Right atrium auricular region (tissue), 2 donors: Measurements from ENCODE around the gene RUFY3. TPM values are rescaled to one million over a fixed set of nuclear protein-coding genes. Genes with fewer than 3 reads are reported as not detected.

Source experiments
- DNase-seq: peaks from one replicate; pipeline ENCODE4 v3.0.0-alpha.2; 2019; ENCODE audit warnings: low spot score
- H3K27ac ChIP-seq, 2 donors: fragments of 200-600 bp; sonication (generic); 1 replicate in 1 of 2; 2 replicates in 1 of 2; pipeline ENCODE4 v1.5.1; 2016 to 2019
- H3K27me3 ChIP-seq, 2 donors: fragments of 200-600 bp; sonication (generic); one replicate each; pipeline versions ENCODE4 v1.5.1 to v1.6.0; 2017 to 2019
- H3K36me3 ChIP-seq: fragments of 200-600 bp; sonication (generic); one replicate; pipeline ENCODE4 v1.5.1; 2016
- H3K4me1 ChIP-seq, 2 donors: fragments of 200-600 bp; sonication (generic); one replicate each; pipeline versions ENCODE4 v1.5.1 to v1.6.0; 2017 to 2019
- H3K4me3 ChIP-seq, 2 donors: fragments of 200-600 bp; sonication (generic); 1 replicate in 1 of 2; 2 replicates in 1 of 2; pipeline ENCODE4 v1.5.1; 2017 to 2019; ENCODE audit warnings: mild to moderate bottlenecking in 1 of 2, moderate library complexity in 1 of 2
- H3K9me3 ChIP-seq, 2 donors: fragments of 200-600 bp; sonication (generic); one replicate each; pipeline ENCODE4 v1.5.1; 2019
- total RNA-seq, 2 donors: library from RNA; depleted of rRNA; stranded (reverse); fragments of >200 nt; gene quantifications; one replicate each; pipeline ENCODE4 v1.1.0, GENCODE V29; 2016
- TF ChIP-seq, protein P1 (sequence below), 2 donors: fragments of 200-600 bp; sonication (generic); IDR thresholded peaks; one replicate each; pipeline ENCODE4 v1.5.1; 2019; ENCODE audit warnings: antibody characterized with exemption in 2 of 2

The RUFY3 gene
- total RNA-seq, 2 donors from 2014 or later, result 14.7 to 16.7 TPM

DNA sequence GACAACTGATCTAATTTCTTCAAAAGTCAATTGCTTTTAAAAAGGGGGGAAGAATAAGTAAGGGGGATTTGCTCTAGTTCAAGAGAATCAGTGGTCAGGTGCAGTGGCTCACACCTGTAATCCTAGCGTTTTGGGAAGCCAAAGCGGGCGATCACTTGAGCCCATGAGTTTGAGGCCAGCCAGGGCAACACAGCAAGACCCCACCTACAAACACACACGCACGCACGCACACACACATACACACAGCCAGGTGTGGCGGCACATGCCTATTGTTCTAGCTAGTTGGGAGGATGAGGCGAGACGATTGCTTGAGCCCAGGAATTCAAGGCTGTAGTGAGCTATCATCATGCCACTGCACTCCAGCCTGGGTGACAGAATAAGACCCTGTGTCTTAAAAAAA lies 108.3 kb downstream of the RUFY3 start:
- H3K9me3 ChIP-seq, result no peaks in the 10 kb centered on the region
- H3K4me3 ChIP-seq, result no peak overlapping the region
- TF ChIP-seq, protein P1, sequence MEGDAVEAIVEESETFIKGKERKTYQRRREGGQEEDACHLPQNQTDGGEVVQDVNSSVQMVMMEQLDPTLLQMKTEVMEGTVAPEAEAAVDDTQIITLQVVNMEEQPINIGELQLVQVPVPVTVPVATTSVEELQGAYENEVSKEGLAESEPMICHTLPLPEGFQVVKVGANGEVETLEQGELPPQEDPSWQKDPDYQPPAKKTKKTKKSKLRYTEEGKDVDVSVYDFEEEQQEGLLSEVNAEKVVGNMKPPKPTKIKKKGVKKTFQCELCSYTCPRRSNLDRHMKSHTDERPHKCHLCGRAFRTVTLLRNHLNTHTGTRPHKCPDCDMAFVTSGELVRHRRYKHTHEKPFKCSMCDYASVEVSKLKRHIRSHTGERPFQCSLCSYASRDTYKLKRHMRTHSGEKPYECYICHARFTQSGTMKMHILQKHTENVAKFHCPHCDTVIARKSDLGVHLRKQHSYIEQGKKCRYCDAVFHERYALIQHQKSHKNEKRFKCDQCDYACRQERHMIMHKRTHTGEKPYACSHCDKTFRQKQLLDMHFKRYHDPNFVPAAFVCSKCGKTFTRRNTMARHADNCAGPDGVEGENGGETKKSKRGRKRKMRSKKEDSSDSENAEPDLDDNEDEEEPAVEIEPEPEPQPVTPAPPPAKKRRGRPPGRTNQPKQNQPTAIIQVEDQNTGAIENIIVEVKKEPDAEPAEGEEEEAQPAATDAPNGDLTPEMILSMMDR (IDR thresholded peaks at IDR 0.05), result no peak
- no peak overlapping the region for H3K27ac ChIP-seq
- no peaks in the 10 kb centered on the region for H3K27me3 ChIP-seq
- DNase-seq, result no peak
- H3K4me1 ChIP-seq, result no peaks in the 10 kb centered on the region
- H3K36me3 ChIP-seq, result peaks cover 95% of the 10 kb centered on the region

DNA sequence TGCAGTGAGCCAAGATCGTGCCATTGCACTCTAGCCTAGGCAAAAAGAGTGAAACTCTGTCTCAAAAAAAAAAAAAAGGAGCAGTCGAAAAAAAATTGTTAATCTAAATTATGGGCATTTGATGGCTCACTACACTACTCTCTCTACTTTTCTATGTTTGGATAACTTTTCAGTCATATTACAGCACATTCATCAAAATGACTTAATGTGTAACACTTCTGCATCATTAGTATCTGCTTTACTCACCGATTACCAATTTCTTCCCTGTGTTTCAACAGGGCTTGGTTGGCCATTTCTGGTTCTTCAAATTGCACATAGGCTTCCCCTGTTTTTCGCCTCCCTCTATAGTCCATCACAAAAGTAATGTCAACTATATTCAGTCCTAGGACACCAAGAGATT lies 109.5 kb downstream of the RUFY3 start:
- no peak for DNase-seq
- Histone ChIP-seq H3K36me3 (peaks cover 89% of the 10 kb centered on the region), H3K9me3 (no peaks in the 10 kb centered on the region), H3K4me1 (peaks cover 0 to 7% of the 10 kb centered on the region in 2 donors), H3K27me3 (no peaks in the 10 kb centered on the region), H3K27ac (no peak overlapping the region), H3K4me3 (no peak overlapping the region)
- TF ChIP-seq, protein P1 (IDR thresholded peaks at IDR 0.05), result no peak

DNA sequence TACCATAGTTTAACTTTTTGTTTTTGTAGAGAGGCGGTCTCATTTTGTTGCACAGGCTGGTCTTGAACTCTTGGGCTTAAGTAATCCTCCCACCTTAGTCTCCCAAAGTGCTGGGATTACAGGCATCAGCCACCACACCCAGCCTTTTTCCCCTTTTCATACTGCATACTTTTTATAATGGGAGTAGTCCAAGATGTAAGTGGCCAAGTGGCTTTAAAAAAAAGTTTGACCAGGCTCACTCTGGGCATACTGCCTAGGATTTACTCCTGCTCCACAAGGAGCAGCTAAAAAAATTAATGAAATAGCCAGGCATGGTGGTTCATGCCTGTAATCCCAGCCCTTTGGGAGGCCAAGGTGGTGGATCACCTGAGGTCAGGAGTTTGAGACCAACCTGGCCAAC lies 111.9 kb downstream of the RUFY3 start:
- Histone ChIP-seq H3K27ac (no peak overlapping the region), H3K36me3 (peaks cover 69% of the 10 kb centered on the region), H3K4me3 (no peak overlapping the region), H3K9me3 (no peaks in the 10 kb centered on the region), H3K27me3 (no peaks in the 10 kb centered on the region), H3K4me1 (peaks cover 0 to 30% of the 10 kb centered on the region in 2 donors)
- TF ChIP-seq, protein P1 (IDR thresholded peaks at IDR 0.05), result no peak
- no peak for DNase-seq

DNA sequence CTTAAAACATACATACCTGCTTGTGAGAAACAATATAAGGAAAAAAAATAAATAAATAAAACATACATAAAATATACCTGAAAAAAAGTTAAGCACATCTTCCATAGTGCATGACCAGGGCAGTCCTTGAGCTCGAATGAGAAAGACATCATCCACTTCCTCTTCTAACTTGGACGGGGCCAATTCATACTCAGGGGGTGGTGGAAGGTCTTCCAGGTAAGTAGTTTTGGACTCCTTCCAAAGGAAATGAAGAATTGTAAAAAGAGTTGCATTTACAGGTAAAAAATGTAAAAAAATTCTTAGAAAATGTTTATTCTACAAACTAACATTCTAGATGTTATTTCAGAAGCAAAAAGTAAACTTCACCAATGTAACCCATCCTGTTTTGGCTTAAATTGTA lies 114.3 kb downstream of the RUFY3 start:
- H3K4me3 ChIP-seq, result no peak overlapping the region
- no peaks in the 10 kb centered on the region for H3K27me3 ChIP-seq
- DNase-seq, result no peak
- H3K4me1 ChIP-seq, result peaks cover 0 to 30% of the 10 kb centered on the region in 2 donors
- peaks cover 47% of the 10 kb centered on the region for H3K36me3 ChIP-seq
- TF ChIP-seq, protein P1 (IDR thresholded peaks at IDR 0.05), result no peak
- no peaks in the 10 kb centered on the region for H3K9me3 ChIP-seq
- H3K27ac ChIP-seq, result no peak overlapping the region

DNA sequence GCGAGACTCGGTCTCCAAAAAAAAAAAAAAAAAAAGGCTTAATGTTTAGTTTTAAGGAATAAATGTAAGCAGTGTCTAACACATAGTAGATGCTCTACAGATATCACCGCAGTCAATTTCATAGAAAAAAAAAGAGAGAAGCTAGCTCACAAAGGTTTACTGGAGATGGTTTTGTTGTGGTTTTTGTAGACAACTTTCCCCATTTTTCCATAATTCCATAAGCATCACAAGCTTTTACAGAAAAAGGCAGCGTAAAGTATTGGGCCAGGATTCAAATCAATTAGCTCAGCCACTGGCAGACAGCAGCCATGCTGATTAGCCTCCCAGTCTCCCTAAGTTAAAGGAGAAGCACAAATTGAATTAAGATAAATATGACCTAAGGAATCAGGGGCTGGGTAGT lies 116.4 kb downstream of the RUFY3 start:
- no peaks in the 10 kb centered on the region for H3K9me3 ChIP-seq
- no peak for DNase-seq
- peaks cover 25% of the 10 kb centered on the region for H3K36me3 ChIP-seq
- H3K27me3 ChIP-seq, result no peaks in the 10 kb centered on the region
- TF ChIP-seq, protein P1 (IDR thresholded peaks at IDR 0.05), result no peak
- peak overlapping the region; percentile 86 to 93 for H3K27ac ChIP-seq
- H3K4me3 ChIP-seq, result peak overlapping the region; percentile 86 to 98
- peaks cover 0 to 30% of the 10 kb centered on the region in 2 donors for H3K4me1 ChIP-seq
